ENCODE data around the gene ZNF79.

ZNF79 gene

DNA sequence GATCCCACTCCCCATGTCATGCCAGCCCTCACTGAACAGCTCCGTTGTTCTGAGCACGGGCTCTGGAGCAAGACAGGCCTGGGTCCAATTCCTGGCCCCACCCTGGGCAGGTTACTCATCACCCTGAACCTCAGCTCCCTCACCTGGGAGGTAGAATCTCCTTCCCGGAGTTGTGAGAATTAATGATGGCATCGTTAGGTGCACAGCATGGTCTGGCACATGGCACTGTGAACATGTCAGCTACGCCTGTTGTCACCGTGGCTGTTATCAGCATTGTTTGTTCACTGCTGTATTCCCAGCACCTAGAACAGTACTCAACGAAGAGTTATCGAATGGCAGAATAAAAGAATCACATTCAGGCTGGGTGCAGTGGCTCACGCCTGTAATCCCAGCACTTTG is 70.1 kb downstream of the ZNF79 start:
- TF ChIP-seq, protein P1, sequence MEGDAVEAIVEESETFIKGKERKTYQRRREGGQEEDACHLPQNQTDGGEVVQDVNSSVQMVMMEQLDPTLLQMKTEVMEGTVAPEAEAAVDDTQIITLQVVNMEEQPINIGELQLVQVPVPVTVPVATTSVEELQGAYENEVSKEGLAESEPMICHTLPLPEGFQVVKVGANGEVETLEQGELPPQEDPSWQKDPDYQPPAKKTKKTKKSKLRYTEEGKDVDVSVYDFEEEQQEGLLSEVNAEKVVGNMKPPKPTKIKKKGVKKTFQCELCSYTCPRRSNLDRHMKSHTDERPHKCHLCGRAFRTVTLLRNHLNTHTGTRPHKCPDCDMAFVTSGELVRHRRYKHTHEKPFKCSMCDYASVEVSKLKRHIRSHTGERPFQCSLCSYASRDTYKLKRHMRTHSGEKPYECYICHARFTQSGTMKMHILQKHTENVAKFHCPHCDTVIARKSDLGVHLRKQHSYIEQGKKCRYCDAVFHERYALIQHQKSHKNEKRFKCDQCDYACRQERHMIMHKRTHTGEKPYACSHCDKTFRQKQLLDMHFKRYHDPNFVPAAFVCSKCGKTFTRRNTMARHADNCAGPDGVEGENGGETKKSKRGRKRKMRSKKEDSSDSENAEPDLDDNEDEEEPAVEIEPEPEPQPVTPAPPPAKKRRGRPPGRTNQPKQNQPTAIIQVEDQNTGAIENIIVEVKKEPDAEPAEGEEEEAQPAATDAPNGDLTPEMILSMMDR (conservative IDR thresholded peaks at IDR 0.05; ENCODE audit: low read length), result no peak

More for the DNA sequence above, 70.1 kb downstream of the ZNF79 start:
- DNase-seq (ENCODE audit: low read depth), result no peak
- H3K4me3 ChIP-seq (ENCODE audit: low read length), result no peak overlapping the region
